GM23338 (cell line): ENCODE results near the gene UNC79. TPM values are rescaled to one million over a fixed set of nuclear protein-coding genes. Genes with fewer than 3 reads are reported as not detected.
A peak's percentile ranks its signal among the peaks of the same experiment; 100 is the strongest.
"Not testable (repeated sequence)": the region's sequence is repeated elsewhere in the genome, so short reads cannot be mapped to it uniquely, and the experiment has no call there.

Experiments used
- ATAC-seq: fragments of 200-7000 bp; cut with Tn5 transposase; 3 replicates; pipeline ENCODE4 v1.9.1; 2020
- DNase-seq: peaks from one replicate; pipeline ENCODE4 v3.0.0-alpha.2; 2015; ENCODE audit warnings: low spot score
- H2AFZ ChIP-seq: fragments of 200-600 bp; sonication (generic); 2 replicates; pipeline ENCODE4 v1.8.0; 2016; ENCODE audit warnings: antibody characterized with exemption, mild to moderate bottlenecking, moderate library complexity
- H3F3A ChIP-seq: fragments of 200-600 bp; sonication (generic); replicated peaks from 2 replicates; pipeline ENCODE4 v1.8.0; 2017; ENCODE audit warnings: antibody characterized with exemption, mixed run types, low read depth
- H3K27ac ChIP-seq: fragments of 200-600 bp; sonication (generic); 2 replicates; pipeline ENCODE4 v1.6.1; 2016; ENCODE audit warnings: low read depth
- H3K27me3 ChIP-seq: fragments of 200-600 bp; sonication (generic); 2 replicates; pipeline ENCODE4 v1.8.0; 2016; ENCODE audit warnings: mild to moderate bottlenecking, mixed run types, moderate library complexity; ENCODE audit not compliant: insufficient read depth
- H3K36me3 ChIP-seq: fragments of 200-600 bp; sonication (generic); 2 replicates; pipeline ENCODE4 v1.8.0; 2016; ENCODE audit warnings: mild to moderate bottlenecking; ENCODE audit not compliant: insufficient read depth
- H3K4me1 ChIP-seq: fragments of 200-600 bp; sonication (generic); 2 replicates; pipeline ENCODE4 v1.8.0; 2016; ENCODE audit warnings: mild to moderate bottlenecking, moderate library complexity; ENCODE audit not compliant: insufficient read depth
- H3K4me2 ChIP-seq: fragments of 200-600 bp; sonication (generic); 2 replicates; pipeline ENCODE4 v1.7.1; 2017; ENCODE audit warnings: mixed run types
- H3K4me3 ChIP-seq: fragments of 200-600 bp; sonication (generic); 2 replicates; pipeline ENCODE4 v1.6.1; 2016; ENCODE audit warnings: mixed run types
- H3K79me2 ChIP-seq: fragments of 200-600 bp; sonication (generic); replicated peaks from 2 replicates; pipeline ENCODE4 v1.8.0; 2017; ENCODE audit warnings: mild to moderate bottlenecking; ENCODE audit not compliant: insufficient read depth
- H3K9me2 ChIP-seq: fragments of 200-600 bp; sonication (generic); 2 replicates; pipeline ENCODE4 v1.8.0; 2017; ENCODE audit not compliant: insufficient read depth
- H4K20me1 ChIP-seq: fragments of 200-600 bp; sonication (generic); replicated peaks from 2 replicates; pipeline ENCODE4 v1.8.0; 2017; ENCODE audit warnings: mild to moderate bottlenecking; ENCODE audit not compliant: insufficient read depth
- H3K27ac Mint-ChIP-seq: 2 replicates; pipeline ENCODE4 v1.8.0; 2020; ENCODE audit warnings: inconsistent platforms, mild to moderate bottlenecking, moderate library complexity, mixed read lengths
- H3K27me3 Mint-ChIP-seq: 3 replicates; pipeline ENCODE4 v1.8.0; 2022; ENCODE audit warnings: low read depth, mild to moderate bottlenecking, moderate library complexity, mixed read lengths, inconsistent platforms; ENCODE audit not compliant: insufficient read depth, poor library complexity
- H3K36me3 Mint-ChIP-seq: 3 replicates; pipeline ENCODE4 v1.8.0; 2021; ENCODE audit warnings: low read depth, mild to moderate bottlenecking, inconsistent platforms, moderate library complexity, mixed read lengths
- H3K4me1 Mint-ChIP-seq: 3 replicates; pipeline ENCODE4 v1.8.0; 2020; ENCODE audit warnings: mild to moderate bottlenecking, inconsistent platforms, mixed read lengths
- H3K4me3 Mint-ChIP-seq: 3 replicates; pipeline ENCODE4 v1.8.0; 2021; ENCODE audit warnings: moderate library complexity, mild to moderate bottlenecking, inconsistent platforms, mixed read lengths
- H3K9me3 Mint-ChIP-seq: 3 replicates; pipeline ENCODE4 v1.8.0; 2020; ENCODE audit warnings: moderate library complexity, mild to moderate bottlenecking, inconsistent platforms, mixed read lengths
- EZH2phosphoT487 ChIP-seq: fragments of 200-600 bp; sonication (generic); IDR thresholded peaks from one replicate; pipeline ENCODE4 v1.8.1; 2018; ENCODE audit warnings: antibody characterized with exemption; ENCODE audit not compliant: unreplicated experiment
- NANOG ChIP-seq: IDR thresholded peaks from 2 replicates; pipeline ENCODE4 v1.6.1; 2016; ENCODE audit warnings: antibody characterized with exemption, borderline replicate concordance
- POLR2AphosphoS5 ChIP-seq: IDR thresholded peaks from 2 replicates; pipeline ENCODE4 v1.6.1; 2016; ENCODE audit warnings: antibody characterized with exemption, low read depth
- ZNF114 ChIP-seq: fragments of 250-450 bp; sonication (Bioruptor Pico); IDR thresholded peaks from 2 replicates; pipeline ENCODE4 v1.5.0; 2020; ENCODE audit warnings: mild to moderate bottlenecking, moderate library complexity
- ZNF331 ChIP-seq: fragments of 250-450 bp; sonication (Bioruptor Pico); IDR thresholded peaks from 2 replicates; pipeline ENCODE4 v1.5.0; 2020; ENCODE audit warnings: low read depth, mild to moderate bottlenecking, moderate library complexity
- long read RNA-seq: library from polyadenylated mRNA; unstranded; transcript quantifications from one replicate; pipeline ENCODE4 v2.0.0, GENCODE V29; 2020; ENCODE audit not compliant: unreplicated experiment
- polyA plus RNA-seq: library from polyadenylated mRNA; unstranded; fragments of >200 nt; fragmentation: Nextera tagmentation; extraction: Ambion mirVana; gene quantifications from 2 replicates; pipeline ENCODE4 v1.2.1, GENCODE V29; 2016
- total RNA-seq: library from RNA; depleted of rRNA; stranded (reverse); fragments of >200 nt; shearing (Covaris generic); gene quantifications from 2 replicates; pipeline ENCODE4 v1.2.3, GENCODE V29; 2014; rRNA removed
- TF ChIP-seq, protein P1 (sequence below): IDR thresholded peaks from 2 replicates; pipeline ENCODE4 v1.6.1; 2016; ENCODE audit warnings: antibody characterized with exemption

Gene UNC79
- total RNA-seq = 3.3 and 3.6 TPM in 2 replicates
- 1.2 and 1.8 TPM in 2 replicates for polyA plus RNA-seq
- long read RNA-seq, partial matches to known transcripts = 2 of 3 reads
- long read RNA-seq, other reads (novel, unspliced or antisense) = 1 of 3 reads

- 0 out of 2 replicates have a peak within 1 kb of the TSS, but pooled peaks have one; percentile 5 for H3K27ac Mint-ChIP-seq
- TF ChIP-seq NANOG (no peak), POLR2AphosphoS5 (peak; percentile 28; the same call in 1 of the 2 replicates)
- H3K27ac ChIP-seq = peak within 1 kb of the TSS; percentile 87
Measured at GRCh38 chr14:93430315-93431035, at the start of gene UNC79. Gene UNC79 (plus strand): TSS chr14:93430939. CDS start chr14:93431030, 91 bp downstream.

GRCh38 chr14:93381644-93382043 lies 49.1 kb upstream of the UNC79 start:
- H3K36me3 Mint-ChIP-seq = 0 out of 3 replicates have a peak, but pooled peaks cover 5% of the 10 kb centered on the region
- Histone ChIP-seq H3K4me1 (no peaks in the 10 kb centered on the region), H3F3A (no peaks in the 10 kb centered on the region), H3K27me3 (no peaks in the 10 kb centered on the region), H2AFZ (peak overlapping the region; percentile 14; the same call in 1 of the 2 replicates), H4K20me1 (no peaks in the 10 kb centered on the region), H3K79me2 (no peaks in the 10 kb centered on the region), H3K9me2 (no peaks in the 10 kb centered on the region), H3K4me2 (no peak overlapping the region), H3K36me3 (no peaks in the 10 kb centered on the region), H3K4me3 (no peak overlapping the region), H3K27ac (no peak overlapping the region)
- ATAC-seq (no peak), DNase-seq (no peak)
- H3K27ac Mint-ChIP-seq = no peak overlapping the region
- TF ChIP-seq ZNF331 (CRISPR knock-in tag) (no peak), POLR2AphosphoS5 (no peak), ZNF114 (CRISPR knock-in tag) (no peak), EZH2phosphoT487 (no peak)
- TF ChIP-seq, protein P1, sequence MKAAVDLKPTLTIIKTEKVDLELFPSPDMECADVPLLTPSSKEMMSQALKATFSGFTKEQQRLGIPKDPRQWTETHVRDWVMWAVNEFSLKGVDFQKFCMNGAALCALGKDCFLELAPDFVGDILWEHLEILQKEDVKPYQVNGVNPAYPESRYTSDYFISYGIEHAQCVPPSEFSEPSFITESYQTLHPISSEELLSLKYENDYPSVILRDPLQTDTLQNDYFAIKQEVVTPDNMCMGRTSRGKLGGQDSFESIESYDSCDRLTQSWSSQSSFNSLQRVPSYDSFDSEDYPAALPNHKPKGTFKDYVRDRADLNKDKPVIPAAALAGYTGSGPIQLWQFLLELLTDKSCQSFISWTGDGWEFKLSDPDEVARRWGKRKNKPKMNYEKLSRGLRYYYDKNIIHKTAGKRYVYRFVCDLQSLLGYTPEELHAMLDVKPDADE = no peak
- H3K27me3 Mint-ChIP-seq = no peaks in the 10 kb centered on the region
- no peaks in the 10 kb centered on the region for H3K4me1 Mint-ChIP-seq
- H3K9me3 Mint-ChIP-seq = peaks cover 6% of the 10 kb centered on the region; the same call in 1 of the 3 replicates
- H3K4me3 Mint-ChIP-seq = no peak overlapping the region

More at GRCh38 chr14:93430315-93431035, at the start of gene UNC79:
- DNase-seq (peak; percentile 91), ATAC-seq (peak; percentile 86)
- Histone ChIP-seq H3K4me3 (peak within 1 kb of the TSS; percentile 71), H3K9me2 (no peaks in the 10 kb centered on the region), H2AFZ (peak within 1 kb of the TSS; percentile 98), H3K36me3 (no peaks in the 10 kb centered on the region), H3K4me2 (peak within 1 kb of the TSS; percentile 90), H4K20me1 (no peaks in the 10 kb centered on the region), H3K27me3 (0 out of 2 replicates have a peak, but pooled peaks cover 5% of the 10 kb centered on the region), H3K4me1 (peaks cover 9% of the 10 kb centered on the region), H3K79me2 (0 out of 2 replicates have a peak, but pooled peaks cover 6% of the 10 kb centered on the region), H3F3A (no peaks in the 10 kb centered on the region)
- Mint-ChIP-seq H3K9me3 (peaks cover 13% of the 10 kb centered on the region; the same call in 2 of the 3 replicates), H3K4me1 (peaks cover 10% of the 10 kb centered on the region), H3K4me3 (peak within 1 kb of the TSS; percentile 85), H3K36me3 (peaks cover 12% of the 10 kb centered on the region; the same call in 2 of the 3 replicates), H3K27me3 (peaks cover 6% of the 10 kb centered on the region)

DNA sequence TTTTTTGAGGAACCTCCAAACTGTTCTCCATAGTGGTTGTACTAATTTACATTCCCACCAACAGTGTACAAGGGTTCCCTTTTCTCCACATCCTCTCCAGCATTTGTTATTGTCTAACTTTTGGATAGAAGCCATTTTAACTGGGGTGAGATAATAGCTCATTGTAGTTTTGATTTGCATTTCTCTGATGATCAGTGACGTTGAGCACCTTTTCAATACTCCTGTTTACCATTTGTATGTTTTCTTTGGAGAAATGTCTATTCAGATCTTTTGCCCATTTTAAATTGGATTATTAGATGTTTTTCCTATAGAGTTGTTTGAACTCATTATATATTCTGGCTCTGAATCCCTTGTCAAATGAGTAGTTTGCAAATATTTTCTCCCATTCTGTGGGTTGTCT lies 46.5 kb upstream of the UNC79 start:
- not testable (repeated sequence) for H4K20me1 ChIP-seq, H3K27me3 Mint-ChIP-seq, H3K9me3 Mint-ChIP-seq, H3K4me1 ChIP-seq, DNase-seq, H3K79me2 ChIP-seq, H2AFZ ChIP-seq, ATAC-seq, H3K36me3 Mint-ChIP-seq, H3K36me3 ChIP-seq, H3K27ac ChIP-seq, H3K4me3 Mint-ChIP-seq, H3K27me3 ChIP-seq, H3K4me3 ChIP-seq, H3K9me2 ChIP-seq, H3K27ac Mint-ChIP-seq, H3K4me1 Mint-ChIP-seq, H3K4me2 ChIP-seq, H3F3A ChIP-seq
